Keratinocyte (primary cell): ENCODE data around the gene SELENON.

Experiments
- EZH2 ChIP-seq: IDR thresholded peaks from one replicate; pipeline ENCODE4 v1.6.1; 2012; ENCODE audit warnings: inconsistent platforms, mild to moderate bottlenecking, low read length, moderate library complexity
- TF ChIP-seq, protein P1 (sequence below), 3 experiments: IDR thresholded peaks in 1 of 3; conservative IDR thresholded peaks in 1 of 3; optimal IDR thresholded peaks in 1 of 3; 2 replicates in 2 of 3; 3 replicates in 1 of 3; pipeline versions ENCODE3 to v1.5.1; 2011; ENCODE audit warnings: low read length in 3 of 3, mild to moderate bottlenecking in 3 of 3, moderate library complexity in 2 of 3, control low read depth in 1 of 3, inconsistent platforms in 1 of 3; ENCODE audit not compliant: insufficient read depth in 2 of 3; ENCODE audit errors: extremely low read depth in 1 of 3

DNA sequence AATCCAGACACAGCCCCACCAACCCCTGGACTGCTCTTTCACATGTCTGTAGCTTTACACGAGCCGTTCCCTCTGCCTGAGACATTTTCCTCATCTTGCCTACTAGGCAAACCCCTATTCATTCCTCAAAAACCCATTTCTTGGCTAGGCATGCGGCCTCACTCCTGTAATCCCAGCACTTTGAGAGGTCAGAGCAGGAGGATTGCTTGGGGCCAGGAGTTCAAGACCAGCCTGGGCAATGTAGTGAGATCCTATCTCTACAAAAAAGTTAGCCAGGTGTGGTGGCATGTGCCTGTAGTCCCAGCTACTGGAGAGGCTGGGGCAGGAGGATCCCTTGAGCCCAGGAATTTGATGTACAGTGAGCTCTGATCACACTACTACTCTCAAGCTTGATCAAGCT lies 64.4 kb downstream of the SELENON start:
- TF ChIP-seq, protein P1, sequence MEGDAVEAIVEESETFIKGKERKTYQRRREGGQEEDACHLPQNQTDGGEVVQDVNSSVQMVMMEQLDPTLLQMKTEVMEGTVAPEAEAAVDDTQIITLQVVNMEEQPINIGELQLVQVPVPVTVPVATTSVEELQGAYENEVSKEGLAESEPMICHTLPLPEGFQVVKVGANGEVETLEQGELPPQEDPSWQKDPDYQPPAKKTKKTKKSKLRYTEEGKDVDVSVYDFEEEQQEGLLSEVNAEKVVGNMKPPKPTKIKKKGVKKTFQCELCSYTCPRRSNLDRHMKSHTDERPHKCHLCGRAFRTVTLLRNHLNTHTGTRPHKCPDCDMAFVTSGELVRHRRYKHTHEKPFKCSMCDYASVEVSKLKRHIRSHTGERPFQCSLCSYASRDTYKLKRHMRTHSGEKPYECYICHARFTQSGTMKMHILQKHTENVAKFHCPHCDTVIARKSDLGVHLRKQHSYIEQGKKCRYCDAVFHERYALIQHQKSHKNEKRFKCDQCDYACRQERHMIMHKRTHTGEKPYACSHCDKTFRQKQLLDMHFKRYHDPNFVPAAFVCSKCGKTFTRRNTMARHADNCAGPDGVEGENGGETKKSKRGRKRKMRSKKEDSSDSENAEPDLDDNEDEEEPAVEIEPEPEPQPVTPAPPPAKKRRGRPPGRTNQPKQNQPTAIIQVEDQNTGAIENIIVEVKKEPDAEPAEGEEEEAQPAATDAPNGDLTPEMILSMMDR (optimal IDR thresholded peaks at IDR 0.05 in 1 of 3, IDR thresholded peaks at IDR 0.05 in 1 of 3, conservative IDR thresholded peaks at IDR 0.05 in 1 of 3; ENCODE audit: extremely low read depth in 1 of 3, insufficient read depth in 2 of 3, low read length in 3 of 3), result no peak
- TF ChIP-seq EZH2, result no peak
